ENCODE data around the gene C22orf15. TPM values are rescaled to one million over a fixed set of nuclear protein-coding genes. Genes with fewer than 3 reads are reported as not detected.
A peak's percentile ranks its signal among the peaks of the same experiment; 100 is the strongest.

The C22orf15 gene
- total RNA-seq, 1 experiment from 2014 or later: 0.81 TPM

- H4K8ac ChIP-seq (replicated peaks; ENCODE audit: insufficient read length, low read depth, low read length): no peak overlapping the region
- no peak overlapping the region for H3K4me2 ChIP-seq (ENCODE audit: insufficient read depth, insufficient read length, low read length)
- no peak overlapping the region for H2BK12ac ChIP-seq (ENCODE audit: insufficient read length, low read depth, low read length)
- H2AFZ ChIP-seq (ENCODE audit: low read length): no peak overlapping the region
- no peak overlapping the region for H2BK120ac ChIP-seq (ENCODE audit: low read depth, low read length, poor library complexity, severe bottlenecking)
- H3K56ac ChIP-seq (ENCODE audit: insufficient read length, low read depth, low read length): no peak overlapping the region
- H3K4me1 ChIP-seq (ENCODE audit: insufficient read depth, low read length): no peaks in the 10 kb centered on the region
- no peak overlapping the region for H2BK20ac ChIP-seq (ENCODE audit: low read depth, low read length, poor library complexity, severe bottlenecking)
- no peak for DNase-seq
- H3K27ac Mint-ChIP-seq: no peak overlapping the region
- H3K4ac ChIP-seq (ENCODE audit: low read depth, low read length): no peak overlapping the region
- no peak overlapping the region for H4K91ac ChIP-seq (ENCODE audit: insufficient read length, low read depth, low read length)
- H2AK5ac ChIP-seq (ENCODE audit: insufficient read length, low read length): no peak overlapping the region
- H3K79me1 ChIP-seq (ENCODE audit: insufficient read depth, low read depth, low read length, poor library complexity, severe bottlenecking): no peaks in the 10 kb centered on the region
- no peaks in the 10 kb centered on the region for H3K27me3 ChIP-seq (ENCODE audit: insufficient read depth, low read length)
- no peak overlapping the region for H3K9ac ChIP-seq (ENCODE audit: extremely low read depth, insufficient read length, low read length)
- no peaks in the 10 kb centered on the region for H3K27me3 Mint-ChIP-seq (ENCODE audit: low read depth)
- WGBS (ENCODE audit: extremely low coverage, insufficient read length, low lambda C conversion rate): no CpG with 5 or more reads among the region's 28 CpGs
- H3K9me3 ChIP-seq (ENCODE audit: control insufficient read depth, low read depth, low read length): no peaks in the 10 kb centered on the region
- H3K79me2 ChIP-seq (ENCODE audit: insufficient read depth, low read length): no peaks in the 10 kb centered on the region
- peaks cover 0 to 6% of the 10 kb centered on the region in 2 experiments; a peak in 2 of 4 replicates for H3K4me1 Mint-ChIP-seq
- H3K9me3 Mint-ChIP-seq: no peaks in the 10 kb centered on the region; a peak in 1 of 5 replicates
- no peak overlapping the region for H2BK15ac ChIP-seq (ENCODE audit: low read depth, low read length)
- no peak for TF ChIP-seq CTCF (conservative IDR thresholded peaks at IDR 0.05)
- H3K4me3 Mint-ChIP-seq: peak overlapping the region in 1 of 2 experiments; percentile 16; a peak in 3 of 5 replicates
- H4K20me1 ChIP-seq (ENCODE audit: control insufficient read depth, insufficient read depth, insufficient read length): no peaks in the 10 kb centered on the region
- H2BK5ac ChIP-seq (ENCODE audit: insufficient read length, low read length): no peak overlapping the region
- no peak overlapping the region for H3K23ac ChIP-seq (ENCODE audit: insufficient read length, low read depth, low read length)
- peaks cover 25 to 48% (median 44%) of the 10 kb centered on the region in 3 experiments for H3K36me3 Mint-ChIP-seq (ENCODE audit: insufficient read depth in 1 of 3, low read depth in 3 of 3)
- H4K5ac ChIP-seq (ENCODE audit: insufficient read length, low read depth, low read length): no peak overlapping the region
- no peak overlapping the region for H3T11ph ChIP-seq (ENCODE audit: low read length)
- no peak overlapping the region for H3K27ac ChIP-seq (ENCODE audit: insufficient read length, low read depth, low read length)
- no peak overlapping the region for H3K14ac ChIP-seq (ENCODE audit: insufficient read depth, low read length)
- H3K23me2 ChIP-seq (ENCODE audit: insufficient read length, low read depth, low read length, poor library complexity, severe bottlenecking): peaks cover 3% of the 10 kb centered on the region
- H3K18ac ChIP-seq (ENCODE audit: insufficient read length, low read depth, low read length): no peak overlapping the region
Measured at GRCh38 chr22:23713696-23714595, 48.8 kb upstream of the C22orf15 start.
